GM13976 (cell line): Measurements from ENCODE around the gene CCNL1.

ENCODE experiments used
- DNase-seq: peaks from one replicate; pipeline ENCODE4 v3.0.0; 2012; ENCODE audit warnings: low spot score
- CTCF ChIP-seq: IDR thresholded peaks from 2 replicates; pipeline ENCODE4 v1.5.1; 2012; ENCODE audit warnings: borderline replicate concordance, mild to moderate bottlenecking; ENCODE audit not compliant: insufficient read depth; ENCODE audit errors: extremely low read depth, missing control alignments, control extremely low read depth
- in situ Hi-C: fragments of 300-500 bp; cut with MboI; formaldehyde crosslinking; loops from one replicate; pipeline ENCODE4 v1.12.0; 2022; ENCODE audit warnings: low sequenced_read_pairs, mixed read lengths, inconsistent platforms; ENCODE audit not compliant: unreplicated experiment

The CCNL1 gene

GRCh38 chr3:157145606-157146322 lies 14.2 kb downstream of the CCNL1 start:
- TF ChIP-seq CTCF = no peak
- DNase-seq = no peak
- in situ Hi-C loops = loop anchor here (25.0 kb wide), 1 partner anchor 983 kb away; no protein-coding TSS in a partner anchor

GRCh38 chr3:157142315-157142714 lies 17.6 kb downstream of the CCNL1 start:
- no peak for DNase-seq
- in situ Hi-C loops = loop anchor here (25.0 kb wide), 1 partner anchor 980 kb away; no protein-coding TSS in a partner anchor
- TF ChIP-seq CTCF = no peak

DNA sequence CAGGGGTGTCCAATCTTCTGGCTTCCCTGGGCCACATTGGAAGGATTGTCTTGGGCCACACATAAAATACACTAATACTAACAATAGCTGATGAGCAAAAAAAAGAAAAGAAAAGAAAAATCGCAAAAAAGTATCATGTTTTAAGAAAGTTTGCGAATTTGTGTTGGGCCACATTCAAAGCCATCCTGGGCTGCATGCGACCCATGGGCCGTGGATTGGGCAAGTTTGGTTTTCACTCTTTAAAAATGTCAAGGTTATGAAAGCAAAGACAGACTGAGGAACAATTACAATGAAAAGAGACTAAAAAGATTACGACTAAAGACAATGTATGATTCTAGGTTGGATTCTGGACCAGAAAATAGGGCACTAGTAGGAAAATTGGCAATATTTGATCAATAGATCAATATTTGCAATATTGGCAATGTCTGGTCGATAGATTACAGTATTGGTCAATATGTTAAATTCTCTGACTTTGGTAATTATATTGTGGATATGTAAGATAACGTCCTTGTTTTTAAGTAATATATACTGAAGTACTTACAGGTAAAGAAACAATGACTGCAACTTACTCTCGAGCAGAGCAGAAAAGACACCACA lies 19.9 kb downstream of the CCNL1 start:
- in situ Hi-C loops = loop anchor here (10.0 to 25.0 kb wide), 3 partner anchors 55 to 978 kb away; partner anchors contain the start of gene TIPARP
- no peak for DNase-seq
- TF ChIP-seq CTCF = no peak

DNA sequence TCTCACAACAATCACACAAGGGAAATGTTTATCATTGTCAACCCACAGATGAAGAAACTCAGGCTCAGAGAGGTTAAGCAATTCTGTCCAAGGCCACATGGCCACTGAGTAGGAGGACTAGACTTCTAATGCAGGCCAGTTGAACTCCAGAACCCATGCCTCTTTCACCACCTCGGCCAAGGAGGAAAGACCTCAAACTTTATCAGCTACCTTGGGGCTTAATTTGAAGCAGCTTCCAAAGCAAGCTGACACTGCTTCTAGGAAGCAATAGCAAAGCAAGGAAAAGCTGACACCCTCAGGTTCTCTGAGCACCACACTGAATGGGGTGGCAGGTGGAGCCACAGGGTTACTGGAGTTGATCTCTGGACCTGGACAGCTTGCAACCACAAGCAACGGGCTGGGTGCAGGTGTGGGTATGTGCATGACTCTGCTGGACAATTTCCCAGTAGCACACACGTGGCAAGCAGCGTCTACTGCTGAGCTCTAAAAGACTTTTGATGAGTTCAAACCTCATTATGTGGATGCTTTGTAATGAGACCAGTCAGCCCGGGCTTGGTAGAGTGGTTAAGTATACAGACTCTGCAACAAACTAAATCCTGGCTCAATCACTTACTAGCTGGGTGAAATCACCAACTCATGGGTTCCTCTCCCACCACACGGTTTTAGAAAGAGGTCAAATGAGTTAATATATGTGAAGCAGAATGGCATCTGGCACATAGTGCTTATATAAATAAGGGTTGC lies 23.1 kb downstream of the CCNL1 start:
- in situ Hi-C loops = loop anchor here (10.0 to 25.0 kb wide), 3 partner anchors 52 to 975 kb away; partner anchors contain the start of gene TIPARP
- no peak for TF ChIP-seq CTCF
- no peak for DNase-seq

- no peak for DNase-seq
- in situ Hi-C loops = loop anchor here (10.0 to 25.0 kb wide), 3 partner anchors 51 to 974 kb away; partner anchors contain the start of gene TIPARP
- TF ChIP-seq CTCF = no peak
Measured at GRCh38 chr3:157135671-157136396, 24.1 kb downstream of the CCNL1 start.
